HFF-Myc (cell line): ENCODE measurements around the gene SLC16A3.
A peak's percentile ranks its signal among the peaks of the same experiment; 100 is the strongest.

Experiments used
- DNase-seq: peaks from one replicate; pipeline ENCODE4 v3.0.0-alpha.2; 2011; ENCODE audit warnings: low read depth; ENCODE audit errors: extremely low read depth
- H3K4me3 ChIP-seq: replicated peaks from 2 replicates; pipeline ENCODE4 v1.5.1; 2011; ENCODE audit warnings: low read depth, mild to moderate bottlenecking, control low read depth, low read length
- CTCF ChIP-seq: IDR thresholded peaks from 2 replicates; pipeline ENCODE4 v1.5.1; 2012; ENCODE audit warnings: mild to moderate bottlenecking, low read depth, low read length, control low read depth; ENCODE audit errors: missing control alignments

The SLC16A3 gene

GRCh38 chr17:82229698-82230608, 1.1 kb downstream of the SLC16A3 start:
- TF ChIP-seq CTCF: no peak
- H3K4me3 ChIP-seq: peak overlapping the region; percentile 81
- DNase-seq: no peak

GRCh38 chr17:82230609-82231311, 1.9 kb downstream of the SLC16A3 start:
- no peak for DNase-seq
- H3K4me3 ChIP-seq: peak overlapping the region; percentile 81

GRCh38 chr17:82231312-82231561, 2.4 kb downstream of the SLC16A3 start:
- no peak for DNase-seq
- H3K4me3 ChIP-seq: peak overlapping the region; percentile 81
- TF ChIP-seq CTCF: no peak

More at GRCh38 chr17:82230609-82231311, 1.9 kb downstream of the SLC16A3 start:
- peak; percentile 21 for TF ChIP-seq CTCF

- no peak for DNase-seq
- no peak for TF ChIP-seq CTCF
- peak overlapping the region; percentile 81 for H3K4me3 ChIP-seq
Measured at GRCh38 chr17:82231562-82232321, 2.9 kb downstream of the SLC16A3 start.

- TF ChIP-seq CTCF: no peak
- H3K4me3 ChIP-seq: peak overlapping the region; percentile 81
- no peak for DNase-seq
Measured at GRCh38 chr17:82232322-82232820, 3.5 kb downstream of the SLC16A3 start.

- no peak for DNase-seq
- TF ChIP-seq CTCF: no peak
- no peak overlapping the region for H3K4me3 ChIP-seq
Measured at GRCh38 chr17:82232876-82233785, 4.3 kb downstream of the SLC16A3 start.
